ENCODE measurements around the gene PUS7L. TPM values are rescaled to one million over a fixed set of nuclear protein-coding genes. Genes with fewer than 3 reads are reported as not detected.

PUS7L gene
- total RNA-seq, 4 donors from 2014 or later, result 5.4 to 22.3 (median 9.9) TPM

DNA sequence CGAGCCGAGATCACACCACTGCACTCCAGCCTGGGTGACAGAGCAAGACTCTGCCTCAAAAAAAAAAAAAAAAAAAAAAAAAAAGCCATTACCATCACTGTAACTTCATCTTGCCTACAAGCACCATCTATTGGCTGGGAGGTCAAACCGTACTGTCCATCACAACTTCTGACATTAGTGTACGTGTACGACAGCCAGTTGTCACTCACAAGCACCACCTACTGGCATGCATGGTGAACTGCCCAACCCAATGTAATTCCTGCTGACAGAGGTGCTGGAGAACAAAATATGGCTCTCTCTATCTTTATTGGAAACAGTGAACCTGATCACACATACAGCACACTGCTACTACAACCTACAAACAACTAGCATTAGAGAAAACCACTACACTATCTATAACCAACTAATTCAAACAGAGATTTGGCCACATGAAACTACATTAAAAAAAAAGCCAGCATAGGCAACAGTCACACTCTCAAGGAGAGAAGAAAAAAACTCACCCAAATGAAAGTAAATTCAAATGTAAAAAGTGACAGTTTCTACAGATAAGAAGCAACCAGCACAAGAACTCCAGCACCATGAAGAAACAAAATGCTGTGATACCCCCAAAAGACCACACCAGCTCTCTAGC lies 82.3 kb downstream of the PUS7L start:
- Histone ChIP-seq H3K9me3 (no peaks in the 10 kb centered on the region), H3K36me3 (no peaks in the 10 kb centered on the region), H3K4me3 (no peak overlapping the region), H3K27ac (no peak overlapping the region), H3K4me1 (no peaks in the 10 kb centered on the region), H3K27me3 (no peaks in the 10 kb centered on the region)
- TF ChIP-seq, protein P1, sequence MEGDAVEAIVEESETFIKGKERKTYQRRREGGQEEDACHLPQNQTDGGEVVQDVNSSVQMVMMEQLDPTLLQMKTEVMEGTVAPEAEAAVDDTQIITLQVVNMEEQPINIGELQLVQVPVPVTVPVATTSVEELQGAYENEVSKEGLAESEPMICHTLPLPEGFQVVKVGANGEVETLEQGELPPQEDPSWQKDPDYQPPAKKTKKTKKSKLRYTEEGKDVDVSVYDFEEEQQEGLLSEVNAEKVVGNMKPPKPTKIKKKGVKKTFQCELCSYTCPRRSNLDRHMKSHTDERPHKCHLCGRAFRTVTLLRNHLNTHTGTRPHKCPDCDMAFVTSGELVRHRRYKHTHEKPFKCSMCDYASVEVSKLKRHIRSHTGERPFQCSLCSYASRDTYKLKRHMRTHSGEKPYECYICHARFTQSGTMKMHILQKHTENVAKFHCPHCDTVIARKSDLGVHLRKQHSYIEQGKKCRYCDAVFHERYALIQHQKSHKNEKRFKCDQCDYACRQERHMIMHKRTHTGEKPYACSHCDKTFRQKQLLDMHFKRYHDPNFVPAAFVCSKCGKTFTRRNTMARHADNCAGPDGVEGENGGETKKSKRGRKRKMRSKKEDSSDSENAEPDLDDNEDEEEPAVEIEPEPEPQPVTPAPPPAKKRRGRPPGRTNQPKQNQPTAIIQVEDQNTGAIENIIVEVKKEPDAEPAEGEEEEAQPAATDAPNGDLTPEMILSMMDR (IDR thresholded peaks at IDR 0.05), result peak in 3 of 6 experiments; percentile 21 to 37 (median 22)
- no peak for TF ChIP-seq POLR2A (IDR thresholded peaks at IDR 0.05)
- DNase-seq, result no peak

DNA sequence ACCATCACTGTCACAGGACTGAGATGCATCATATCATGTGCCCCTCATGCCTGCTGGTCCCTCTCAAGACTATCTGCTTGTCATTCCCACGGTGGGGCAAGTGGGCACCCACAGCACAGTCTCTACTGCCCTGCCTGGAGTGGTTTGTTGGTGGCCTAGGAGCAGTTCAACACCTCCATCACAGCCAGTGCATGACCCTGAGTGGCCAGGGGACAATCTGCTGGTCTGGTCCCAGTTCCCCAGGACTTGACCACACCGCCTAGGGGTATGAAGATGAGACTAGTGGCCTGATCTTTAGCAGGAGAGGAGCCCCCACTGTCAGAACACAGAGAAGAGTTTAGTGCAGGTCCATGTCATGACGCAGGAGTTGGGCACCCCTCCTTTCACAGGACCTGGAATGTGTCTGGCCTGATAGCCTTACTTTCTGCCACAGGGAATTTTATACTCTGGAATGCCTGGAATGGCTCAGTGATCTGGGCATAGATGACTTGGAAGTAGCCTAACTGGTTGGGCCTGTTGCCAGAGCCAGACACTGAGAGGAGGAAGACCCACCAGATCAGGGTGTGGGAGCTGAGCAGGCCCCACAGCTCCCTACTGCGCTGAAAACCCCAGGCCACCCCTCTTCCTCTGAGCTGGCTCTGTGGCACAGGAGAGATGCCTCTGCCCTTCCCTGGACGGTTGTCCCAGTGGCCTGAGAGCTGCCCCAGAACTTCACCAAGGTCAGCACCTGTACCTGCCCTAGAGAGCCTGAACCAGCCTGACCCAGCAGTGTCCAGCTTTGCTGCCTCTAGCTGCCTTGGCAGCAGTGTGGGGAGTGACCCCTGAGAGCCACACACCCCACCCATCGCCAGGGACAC lies 83.3 kb downstream of the PUS7L start:
- H3K4me1 ChIP-seq, result no peaks in the 10 kb centered on the region
- H3K4me3 ChIP-seq, result no peak overlapping the region
- no peak overlapping the region for H3K27ac ChIP-seq
- no peak for TF ChIP-seq POLR2A (IDR thresholded peaks at IDR 0.05)
- TF ChIP-seq, protein P1 (IDR thresholded peaks at IDR 0.05), result no peak
- no peaks in the 10 kb centered on the region for H3K27me3 ChIP-seq
- no peaks in the 10 kb centered on the region for H3K9me3 ChIP-seq
- no peaks in the 10 kb centered on the region for H3K36me3 ChIP-seq
- DNase-seq, result no peak

- TF ChIP-seq, protein P1 (IDR thresholded peaks at IDR 0.05), result no peak
- TF ChIP-seq POLR2A (IDR thresholded peaks at IDR 0.05), result no peak
- H3K4me3 ChIP-seq, result no peak overlapping the region
- H3K9me3 ChIP-seq, result no peaks in the 10 kb centered on the region
- DNase-seq, result no peak
- H3K36me3 ChIP-seq, result no peaks in the 10 kb centered on the region
- no peak overlapping the region for H3K27ac ChIP-seq
- H3K4me1 ChIP-seq, result no peaks in the 10 kb centered on the region
- no peaks in the 10 kb centered on the region for H3K27me3 ChIP-seq
These were observed 89.2 kb downstream of the PUS7L start for GRCh38 chr12:43669373-43669772.

Other genes with a start within 250 kb of the PUS7L start
- gene ADAMTS20, start 206.6 kb downstream of the PUS7L start, total RNA-seq, result not detected
- gene IRAK4, start 161 bp upstream of the PUS7L start, total RNA-seq, result 10 to 100 TPM; 28.9 to 49.5 (median 41.3) TPM
- gene TWF1, start 47.5 kb upstream of the PUS7L start, total RNA-seq, result 100 to 1,000 TPM in 1 of 4 donors, 10 to 100 TPM in 3; 40.9 to 126 (median 64.0) TPM
- gene TMEM117, start 77.3 kb upstream of the PUS7L start, total RNA-seq, result 10 to 100 TPM; 10.7 to 60.1 (median 51.9) TPM